GM18498 (cell line): Measurements from ENCODE around the gene HMCES.
A peak's percentile ranks its signal among the peaks of the same experiment; 100 is the strongest.
"Not testable (repeated sequence)": the region's sequence is repeated elsewhere in the genome, so short reads cannot be mapped to it uniquely, and the experiment has no call there.

Source experiments
- ATAC-seq: cut with Tn5 transposase; IDR thresholded peaks from one replicate; pipeline ENCODE4 v1.9.1; 2021; ENCODE audit warnings: mild to moderate bottlenecking, moderate library complexity; ENCODE audit not compliant: unreplicated experiment

HMCES gene

GRCh38 chr3:129257609-129258008 is 21.1 kb upstream of the HMCES start:
- ATAC-seq, result no peak

DNA sequence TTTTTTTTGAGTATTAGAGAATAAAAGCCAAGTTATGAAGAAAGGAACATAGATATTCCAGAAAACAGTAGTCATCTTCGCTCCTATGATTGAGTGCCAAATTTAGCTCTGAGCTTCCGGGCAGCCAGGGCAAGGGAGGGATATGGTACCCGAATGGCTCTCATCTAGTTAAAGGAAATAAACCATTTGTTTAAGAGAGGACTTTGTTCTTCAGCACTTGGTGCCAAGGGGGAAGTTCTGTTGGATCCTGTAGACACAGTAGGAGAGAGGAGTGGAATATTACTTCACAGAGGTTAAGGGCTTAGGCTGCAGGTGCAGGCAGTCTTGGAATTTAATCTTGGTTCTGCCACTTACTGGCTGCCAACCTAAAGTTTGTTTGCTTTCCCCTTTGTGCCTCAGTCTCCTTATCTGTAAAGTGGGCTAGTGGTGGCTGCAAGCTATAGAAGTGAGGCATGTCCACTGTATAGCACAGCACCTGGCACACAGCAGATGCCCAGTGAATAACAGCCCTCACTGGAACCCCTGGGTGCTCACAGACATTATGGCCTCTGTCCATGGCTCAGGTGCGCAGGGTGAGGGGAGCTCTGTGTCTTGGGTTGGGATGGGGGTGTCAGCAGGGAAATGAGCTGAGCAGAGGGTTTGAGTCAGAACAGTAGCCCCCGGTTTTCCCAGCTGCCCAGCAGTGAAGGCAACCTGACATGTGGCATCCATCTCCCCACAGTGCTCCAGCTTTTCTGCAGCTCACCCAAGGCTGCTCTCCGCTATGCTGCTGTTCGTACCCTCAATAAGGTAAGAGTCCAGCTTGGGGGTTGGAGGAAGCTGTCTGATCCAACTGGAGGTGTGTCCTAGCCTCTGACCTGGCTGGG is 18.8 kb upstream of the HMCES start:
- ATAC-seq, result no peak

DNA sequence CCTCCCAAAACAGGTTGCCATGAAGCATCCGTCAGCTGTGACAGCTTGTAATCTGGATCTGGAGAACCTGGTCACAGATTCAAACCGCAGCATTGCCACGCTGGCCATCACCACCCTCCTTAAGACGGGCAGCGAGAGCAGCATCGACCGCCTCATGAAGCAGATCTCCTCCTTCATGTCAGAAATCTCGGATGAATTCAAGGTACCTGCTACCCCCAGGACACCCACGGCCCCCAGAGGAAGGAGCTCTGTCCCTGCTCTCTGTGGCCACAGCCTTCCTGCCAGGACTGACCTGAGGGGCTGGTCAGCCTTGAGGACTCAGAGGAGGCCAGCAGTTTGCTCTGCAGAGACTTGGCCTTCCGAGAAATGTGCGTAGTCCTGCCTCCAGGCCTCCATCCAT is 18.1 kb upstream of the HMCES start:
- no peak for ATAC-seq

DNA sequence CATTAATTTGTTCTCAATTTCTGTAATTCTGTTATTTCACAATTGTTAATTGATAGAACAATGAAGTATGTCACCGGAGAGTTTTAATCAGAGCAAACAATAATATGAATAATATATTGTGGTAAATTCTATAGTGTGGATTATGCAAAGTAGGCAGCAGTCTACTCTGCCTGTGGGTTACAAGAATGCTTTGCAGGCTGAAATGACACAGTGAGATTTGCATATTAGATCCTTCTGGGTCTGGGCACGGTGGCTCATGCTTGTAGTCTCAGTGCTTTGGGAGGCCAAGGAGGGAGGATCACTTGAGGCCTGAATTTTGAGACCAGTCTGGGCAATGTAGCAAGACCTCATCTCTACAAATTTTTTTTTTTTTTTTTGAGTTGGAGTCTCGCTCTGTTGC is 16.8 kb upstream of the HMCES start:
- no peak for ATAC-seq

DNA sequence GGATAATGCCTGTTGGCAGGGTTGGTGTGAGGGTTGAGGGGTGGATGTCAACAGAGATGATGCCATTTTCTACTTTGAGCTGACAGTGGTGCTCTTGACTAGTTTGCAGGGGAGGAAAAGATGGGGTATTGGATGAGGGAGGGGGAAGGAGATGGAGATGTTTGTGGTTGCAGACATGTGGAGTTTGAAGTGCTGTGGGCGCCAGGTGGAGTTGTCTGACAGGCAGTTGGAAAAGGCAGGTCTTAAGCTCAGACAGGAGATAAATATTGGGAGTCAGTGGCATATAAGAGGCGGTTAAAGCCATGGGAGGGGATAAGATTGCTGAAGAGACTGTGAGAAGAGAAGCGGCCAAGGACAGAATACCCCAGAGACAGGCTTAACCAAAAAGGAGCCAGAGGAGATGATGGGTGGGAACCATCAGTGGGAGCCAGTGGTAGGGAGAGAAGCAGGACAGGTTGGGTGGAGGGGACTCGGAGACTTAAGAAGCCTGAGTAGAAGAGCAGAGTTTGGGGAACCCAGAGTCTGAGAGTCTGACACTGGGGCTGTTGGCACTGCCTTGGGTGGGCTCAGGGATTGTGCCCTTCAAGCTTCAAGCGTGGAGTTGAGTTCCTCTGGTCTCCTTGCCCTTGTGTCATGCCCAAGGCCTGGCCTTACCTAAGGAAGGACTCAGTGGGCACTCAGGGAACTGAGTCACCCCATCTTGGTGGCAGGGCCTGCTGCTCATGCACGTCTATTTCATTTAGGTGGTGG is 15.3 kb upstream of the HMCES start:
- ATAC-seq, result no peak

- ATAC-seq, result not testable (repeated sequence)
Measured at GRCh38 chr3:129264994-129265393, 13.7 kb upstream of the HMCES start.

GRCh38 chr3:129266651-129267050 is 12.0 kb upstream of the HMCES start:
- no peak for ATAC-seq

GRCh38 chr3:129268396-129268795 is 10.3 kb upstream of the HMCES start:
- no peak for ATAC-seq

DNA sequence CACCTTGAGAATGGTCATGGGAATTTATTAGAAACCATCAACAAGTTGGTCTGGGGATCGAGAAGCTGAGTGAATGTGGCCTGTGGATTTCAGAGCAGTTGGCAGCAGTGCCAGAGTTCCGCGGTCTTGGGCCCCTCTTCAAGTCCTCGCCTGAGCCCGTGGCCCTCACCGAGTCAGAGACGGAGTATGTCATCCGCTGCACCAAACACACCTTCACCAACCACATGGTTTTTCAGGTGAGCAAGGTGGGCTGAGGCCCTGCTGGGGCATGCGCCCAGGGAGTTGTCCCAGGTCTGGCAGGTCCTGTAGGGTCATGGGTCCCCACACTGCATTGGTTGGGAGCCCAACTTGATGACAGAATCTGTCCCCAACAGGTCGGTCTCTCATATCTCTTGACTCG is 7.0 kb upstream of the HMCES start:
- ATAC-seq, result no peak

DNA sequence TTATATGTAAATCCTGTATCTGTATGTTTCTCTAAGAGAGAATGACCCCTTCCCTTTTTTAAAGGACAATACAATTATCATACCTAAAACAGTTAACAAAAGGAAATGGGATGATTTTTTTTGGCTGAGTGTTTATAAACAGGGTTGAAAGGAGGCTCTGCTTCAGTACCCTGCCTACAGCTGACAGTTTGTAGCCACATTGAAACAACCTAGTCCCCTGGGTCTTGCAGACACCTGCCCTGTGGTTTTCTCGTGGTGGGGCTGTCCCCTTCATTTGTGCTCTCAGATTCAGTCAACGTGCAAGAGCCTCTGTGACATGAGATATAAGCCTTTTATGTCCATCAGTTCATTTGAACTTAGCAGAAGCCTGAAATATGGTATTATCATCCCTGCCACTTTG is 2.3 kb upstream of the HMCES start:
- ATAC-seq, result peak; percentile 79

DNA sequence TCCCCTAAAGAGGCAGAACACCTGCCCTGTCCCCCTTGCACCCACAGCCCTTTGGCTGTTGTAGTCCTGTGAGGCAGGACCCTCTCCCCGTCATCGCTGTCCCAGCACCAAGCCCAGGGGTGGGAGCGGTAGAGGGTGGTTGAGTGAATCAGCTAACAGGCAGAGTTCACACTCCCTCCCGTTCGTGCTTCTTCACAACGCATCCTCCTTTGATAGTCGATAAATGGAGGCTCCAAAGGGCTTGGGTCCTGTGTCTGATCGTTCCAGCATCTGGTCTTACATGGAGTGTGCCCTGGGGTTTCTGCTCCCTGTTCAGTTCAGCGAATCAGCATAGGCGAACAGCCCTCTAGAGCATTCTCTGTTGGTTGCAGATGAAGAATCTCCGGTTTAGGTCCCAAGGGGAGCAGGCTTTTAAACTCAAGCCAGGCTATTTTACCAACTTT is 820 bp upstream of the HMCES start:
- ATAC-seq, result no peak

DNA sequence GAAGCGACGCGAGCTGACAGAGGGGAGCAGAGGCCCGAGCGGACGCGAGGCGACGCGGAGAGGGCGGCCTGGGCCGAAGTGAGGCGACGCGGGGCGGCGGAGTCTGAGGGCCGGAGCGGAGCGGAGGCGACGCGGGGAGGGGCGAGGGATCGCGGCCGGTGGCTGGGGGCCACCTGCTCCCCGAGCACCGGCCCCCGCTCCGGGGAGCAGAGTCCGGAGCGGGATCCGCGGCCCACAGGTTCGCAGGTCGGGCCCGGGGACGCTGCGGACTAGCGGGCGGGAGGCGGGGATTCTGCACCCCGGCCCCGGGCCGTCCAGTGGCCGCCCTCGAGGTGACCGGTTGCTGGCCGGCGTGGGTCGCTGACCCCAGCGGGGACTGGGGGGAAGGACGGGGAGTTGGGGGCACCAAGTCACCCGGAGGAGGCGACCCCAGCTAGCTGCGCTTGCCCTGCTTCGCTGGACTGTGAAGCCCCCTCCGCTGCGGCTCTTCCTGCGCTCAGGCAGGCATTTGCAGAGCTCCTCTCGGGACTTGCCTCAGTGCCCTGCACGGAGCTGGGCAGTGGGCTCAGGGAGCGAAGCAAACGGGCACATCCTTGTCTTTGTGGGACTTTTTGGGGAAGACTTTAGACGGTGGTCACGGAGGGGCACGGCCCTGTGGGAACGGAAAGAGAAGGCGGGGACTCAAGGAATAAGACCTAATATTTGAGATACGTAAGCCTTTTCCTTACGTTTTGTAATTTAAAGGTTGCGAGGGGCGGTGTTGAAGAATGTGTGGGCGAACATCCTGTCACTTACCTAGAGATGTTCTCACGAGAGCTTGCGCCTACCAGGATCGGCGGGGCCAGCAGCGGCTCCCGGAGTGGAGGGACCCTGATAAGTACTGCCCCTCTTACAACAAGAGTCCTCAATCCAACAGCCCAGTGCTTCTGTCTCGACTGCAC is 566 bp downstream of the HMCES start:
- ATAC-seq, result peak; percentile 1

- ATAC-seq, result no peak
Measured at GRCh38 chr3:129280183-129280582, 1.5 kb downstream of the HMCES start.

DNA sequence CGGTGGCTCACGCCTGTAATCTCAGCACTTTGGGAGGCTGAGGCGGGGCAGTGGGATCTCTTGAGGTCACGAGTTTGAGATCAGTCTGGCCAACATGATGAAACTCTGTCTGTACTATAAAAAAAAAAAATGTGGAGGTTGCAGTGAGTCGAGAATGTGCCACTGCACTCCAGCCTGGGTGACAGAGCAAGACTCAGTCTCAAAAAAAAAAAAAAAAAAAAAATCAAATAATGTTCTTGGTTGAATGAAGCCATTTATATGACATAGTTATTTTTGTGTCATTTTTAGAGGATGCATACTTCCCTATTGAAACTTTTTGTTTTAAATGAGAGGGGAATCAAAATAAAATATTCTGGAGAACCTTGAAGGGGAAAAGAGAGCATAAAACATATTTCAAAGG is 3.1 kb downstream of the HMCES start:
- no peak for ATAC-seq

GRCh38 chr3:129282727-129283327 is 4.2 kb downstream of the HMCES start:
- ATAC-seq, result peak; percentile 64

GRCh38 chr3:129286081-129286480 is 7.4 kb downstream of the HMCES start:
- ATAC-seq, result no peak

DNA sequence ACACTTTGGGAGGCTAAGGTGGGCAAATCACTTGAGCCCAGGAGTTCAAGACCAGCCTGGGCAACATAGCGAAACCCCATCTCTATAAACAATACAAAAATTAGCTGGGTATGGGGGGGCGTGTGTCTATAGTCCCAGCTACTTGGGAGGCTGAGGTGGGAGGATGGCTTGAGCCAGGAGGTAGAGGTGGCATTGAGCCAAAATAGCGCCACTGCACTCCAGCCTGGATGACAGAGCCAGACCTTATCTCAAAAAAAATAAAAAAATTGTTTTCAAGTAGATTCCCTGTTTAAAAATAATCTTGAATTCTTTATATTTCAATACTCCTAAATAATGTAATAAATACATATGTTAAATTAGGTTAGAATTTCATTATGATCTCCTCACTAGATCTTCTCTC is 9.8 kb downstream of the HMCES start:
- no peak for ATAC-seq

- no peak for ATAC-seq
Measured at GRCh38 chr3:129289201-129289921, 10.7 kb downstream of the HMCES start.

- no peak for ATAC-seq
Measured at GRCh38 chr3:129291236-129291886, 12.7 kb downstream of the HMCES start.
